ENCODE results near the gene NCKAP5. TPM values are rescaled to one million over a fixed set of nuclear protein-coding genes. Genes with fewer than 3 reads are reported as not detected.

Gene NCKAP5
- total and polyA plus RNA-seq, 9 of the 15 experiments (the other 6 are each of a cell fraction or from before 2014, with no cell fraction given), result not detected

- H3K36me3 ChIP-seq (ENCODE audit: control insufficient read depth, insufficient read depth, low read length), result no peaks in the 10 kb centered on the region
- no peaks in the 10 kb centered on the region for H3K9me1 ChIP-seq (ENCODE audit: control insufficient read depth, insufficient read depth, low read length)
- no peaks in the 10 kb centered on the region for H3K27me3 ChIP-seq (ENCODE audit: control insufficient read depth in 2 of 2, insufficient read depth in 2 of 2, low read length in 2 of 2)
- H3K4me3 ChIP-seq, result no peak overlapping the region
- 0% methylated on average over 3 of the region's 3 CpGs for WGBS (ENCODE audit: insufficient coverage, low coverage, missing lambda C conversion rate)
- intact Hi-C loops (cut with micrococcal nuclease) (no loop called here), in situ Hi-C loops (cut with MboI) (no loop called here)
- FAIRE-seq (no peak), ATAC-seq (no peak), DNase-seq (ENCODE audit: extremely low read depth in 1 of 4, low spot score in 3 of 4) (no peak)
- ChIA-PET CTCF (ENCODE audit: low intra/inter-chr PET ratio) (no interaction called here), POLR2A (no interaction called here)
- no peaks in the 10 kb centered on the region for H3K4me1 ChIP-seq (replicated peaks in 1 of 2; ENCODE audit: control insufficient read depth in 2 of 2, insufficient read depth in 2 of 2, low read length in 2 of 2)
- no peak overlapping the region for H3K4me2 ChIP-seq (ENCODE audit: insufficient read depth, low read length)
- no peak overlapping the region for H3K9ac ChIP-seq (ENCODE audit: insufficient read depth in 1 of 2, low read depth in 2 of 2, low read length in 2 of 2)
- no peaks in the 10 kb centered on the region for H3K79me2 ChIP-seq (ENCODE audit: control insufficient read depth, insufficient read depth, low read length)
- no peak overlapping the region for H3K27ac ChIP-seq (ENCODE audit: extremely low read depth, low read depth, low read length)
- no peaks in the 10 kb centered on the region for H4K20me1 ChIP-seq (replicated peaks; ENCODE audit: control insufficient read depth, insufficient read depth, low read length)
- BruUV-seq (replicated peaks), result no TSS peak
- no peak for TF ChIP-seq PHTF2 (CRISPR knock-in tag; IDR thresholded peaks at IDR 0.05)
- no peak for TF ChIP-seq POLR2H (tag; IDR thresholded peaks at IDR 0.05; ENCODE audit: low read depth)
- TF ChIP-seq ATF4 (CRISPR knock-in tag; IDR thresholded peaks at IDR 0.05), result no peak
- TF ChIP-seq USF1 (CRISPR knock-in tag; IDR thresholded peaks at IDR 0.05), result no peak
- TF ChIP-seq CEBPB (tag; IDR thresholded peaks at IDR 0.05), result no peak
- TF ChIP-seq ZNF184 (CRISPR knock-in tag; IDR thresholded peaks at IDR 0.05), result no peak
- TF ChIP-seq CBX1 (IDR thresholded peaks at IDR 0.05; ENCODE audit: low read depth), result no peak
- no peak for TF ChIP-seq FOXP4 (CRISPR knock-in tag; IDR thresholded peaks at IDR 0.05; ENCODE audit: borderline replicate concordance)
- no peak for TF ChIP-seq ZNF12 (CRISPR knock-in tag; IDR thresholded peaks at IDR 0.05)
- no peak for TF ChIP-seq HCFC1 (IDR thresholded peaks at IDR 0.05; ENCODE audit: low read depth, low read length)
- TF ChIP-seq SRSF7 (optimal IDR thresholded peaks at IDR 0.05; ENCODE audit: low read depth, low read length), result no peak
- no peak for TF ChIP-seq HDGF (IDR thresholded peaks at IDR 0.05)
- no peak for TF ChIP-seq EZH2 (IDR thresholded peaks at IDR 0.05; ENCODE audit: borderline replicate concordance, low read depth, low read length)
- TF ChIP-seq BRD4 (IDR thresholded peaks at IDR 0.05), result no peak
- no peak overlapping the region for H2AFZ ChIP-seq (ENCODE audit: low read depth, low read length)
- no peaks in the 10 kb centered on the region for H3K9me3 ChIP-seq (replicated peaks; ENCODE audit: control insufficient read depth, insufficient read depth, low read depth, low read length)
These were observed 693.1 kb downstream of the NCKAP5 start for GRCh38 chr2:132875193-132875592.

Measured in K562 (cell line).